Activated naive CD4-positive, alpha-beta T cell treated with anti-CD3 and anti-CD28 coated beads, Interleukin-2, amount 50 U/mL, for 72 hours (primary cell): ENCODE results near the gene FAF1. TPM values are rescaled to one million over a fixed set of nuclear protein-coding genes. Genes with fewer than 3 reads are reported as not detected.

ENCODE experiments used
- ATAC-seq, 2 donors: fragments of 150-1000 bp; cut with Tn5 transposase; 2 replicates each; pipeline ENCODE4 v1.10.0; 2021; ENCODE audit warnings: mild to moderate bottlenecking in 2 of 2, moderate library complexity in 2 of 2
- DNase-seq, 2 donors: peaks; one replicate each; pipeline ENCODE4 v3.0.0; 2021 to 2022; ENCODE audit warnings: low spot score in 2 of 2
- H3K27ac Mint-ChIP-seq, 2 donors: one replicate each; pipeline ENCODE4 v1.8.0; 2022; ENCODE audit warnings: mild to moderate bottlenecking in 2 of 2, mixed read lengths in 2 of 2
- H3K36me3 Mint-ChIP-seq, 2 donors: one replicate each; pipeline ENCODE4 v1.8.0; 2022; ENCODE audit warnings: mixed read lengths in 2 of 2
- H3K9me3 Mint-ChIP-seq, 2 donors: one replicate each; pipeline ENCODE4 v1.8.0; 2022; ENCODE audit warnings: mixed read lengths in 2 of 2
- total RNA-seq, 2 donors: library from RNA; stranded (reverse); gene quantifications; one replicate each; pipeline ENCODE4 v1.2.3, GENCODE V29; 2022

Gene FAF1
- total RNA-seq, 2 donors from 2014 or later = 58.1 to 101 TPM

DNA sequence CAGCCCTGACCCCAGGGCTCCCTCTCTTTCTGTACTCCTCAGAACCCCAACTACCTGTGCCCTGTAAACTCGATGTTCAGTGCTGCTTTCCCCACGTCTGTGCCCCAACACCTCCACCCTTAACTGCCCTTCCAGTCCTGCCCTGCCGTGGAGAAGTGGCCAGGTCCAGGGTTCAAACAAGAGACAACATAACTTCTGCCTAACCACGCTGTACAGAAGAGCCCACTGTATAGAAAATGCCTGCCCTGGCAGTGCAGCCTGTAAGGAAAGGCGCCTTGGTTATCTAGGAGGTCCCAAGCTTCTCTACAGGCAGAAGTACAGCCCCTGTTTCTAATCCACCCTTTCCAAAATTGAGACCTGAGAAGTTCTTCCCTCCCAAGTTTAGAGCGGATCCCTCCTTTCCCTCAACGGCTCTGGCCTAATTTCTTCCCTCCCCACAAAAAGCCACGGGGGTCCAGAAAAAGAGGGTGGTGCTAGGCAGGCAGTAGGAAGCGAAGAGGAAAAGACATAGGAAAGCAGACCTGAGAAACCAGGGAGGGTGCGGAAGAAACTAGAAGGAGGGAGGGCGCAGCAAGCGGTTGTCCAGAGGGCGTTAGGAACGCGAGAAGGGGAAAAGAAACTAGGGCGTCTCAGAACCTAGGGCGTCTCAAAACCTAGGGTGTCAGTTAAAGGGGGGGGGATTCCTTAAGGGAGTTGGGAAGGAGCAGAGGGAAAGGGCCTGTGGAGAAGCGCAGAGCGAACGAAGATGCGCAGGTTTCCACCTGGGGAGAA is 540.0 kb downstream of the FAF1 start:
- ATAC-seq (no peak), DNase-seq (no peak)
- H3K36me3 Mint-ChIP-seq = peaks cover 5 to 33% of the 10 kb centered on the region in 2 donors
- peak overlapping the region in 1 of 2 donors; percentile 33 for H3K27ac Mint-ChIP-seq
- no peaks in the 10 kb centered on the region for H3K9me3 Mint-ChIP-seq

GRCh38 chr1:50419192-50419906 is 540.7 kb downstream of the FAF1 start:
- ATAC-seq = no peak
- Mint-ChIP-seq H3K9me3 (no peaks in the 10 kb centered on the region), H3K36me3 (peaks cover 0 to 27% of the 10 kb centered on the region in 2 donors), H3K27ac (peak overlapping the region in 1 of 2 donors; percentile 33)
- DNase-seq = peak in 1 of 2 donors; percentile 29

DNA sequence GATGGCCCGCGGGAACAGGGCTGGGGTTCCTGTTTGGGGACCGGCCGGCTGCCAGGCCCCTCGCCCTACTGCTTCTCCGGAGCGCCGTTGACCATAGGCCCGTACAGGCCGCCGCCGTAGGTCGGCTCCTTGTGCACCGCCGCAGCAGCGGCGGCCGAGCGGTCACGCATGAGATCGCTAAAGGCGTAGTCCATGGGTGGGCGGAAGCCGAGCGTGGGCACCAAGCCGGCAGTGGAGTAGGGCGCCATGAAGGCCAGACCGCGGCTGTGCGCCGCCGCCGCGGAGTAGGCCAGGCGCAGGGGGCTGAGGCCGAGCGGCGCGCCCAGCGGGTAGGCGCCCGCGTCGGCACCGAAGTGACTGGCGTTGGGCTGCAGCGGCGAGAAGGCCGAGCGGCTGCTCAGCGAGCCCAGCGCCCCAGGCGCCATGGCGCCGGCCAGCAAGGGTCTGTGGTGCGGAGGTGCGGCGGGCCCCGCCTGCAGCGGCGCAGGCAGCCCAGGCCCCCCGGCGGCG is 541.4 kb downstream of the FAF1 start:
- Mint-ChIP-seq H3K27ac (no peak overlapping the region), H3K9me3 (no peaks in the 10 kb centered on the region), H3K36me3 (peaks cover 0 to 22% of the 10 kb centered on the region in 2 donors)
- DNase-seq (peak in 1 of 2 donors; percentile 10), ATAC-seq (peak in 1 of 2 donors; percentile 14)

- DNase-seq (no peak), ATAC-seq (no peak)
- Mint-ChIP-seq H3K9me3 (no peaks in the 10 kb centered on the region), H3K27ac (peak overlapping the region in 1 of 2 donors; percentile 56), H3K36me3 (peaks cover 0 to 22% of the 10 kb centered on the region in 2 donors)
Observed at GRCh38 chr1:50417946-50418599, 542.0 kb downstream of the FAF1 start.

DNA sequence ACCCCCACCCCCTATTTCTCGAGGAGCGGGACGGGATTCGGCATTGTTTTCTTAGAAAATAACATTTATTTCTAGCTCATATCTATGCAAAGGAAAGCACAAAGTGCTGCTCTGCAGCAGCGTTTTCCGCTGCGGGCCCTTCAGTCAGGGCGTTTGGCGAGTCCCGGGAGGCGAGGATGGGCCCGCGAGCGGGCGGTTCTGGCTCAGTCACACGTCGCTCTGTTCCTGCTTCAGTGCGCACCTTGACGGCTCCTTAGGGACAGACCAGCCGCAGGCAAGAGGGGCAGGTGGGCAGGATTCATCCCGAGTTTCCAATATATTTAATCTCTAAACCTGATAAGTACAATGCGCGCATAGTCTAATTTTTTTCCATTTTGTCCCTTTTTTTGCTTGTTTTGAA is 542.6 kb downstream of the FAF1 start:
- ATAC-seq = no peak
- DNase-seq = peak in 1 of 2 donors; percentile 22
- no peaks in the 10 kb centered on the region for H3K9me3 Mint-ChIP-seq
- peaks cover 0 to 22% of the 10 kb centered on the region in 2 donors for H3K36me3 Mint-ChIP-seq
- H3K27ac Mint-ChIP-seq = peak overlapping the region in 1 of 2 donors; percentile 56

GRCh38 chr1:50416553-50417453 is 543.3 kb downstream of the FAF1 start:
- H3K36me3 Mint-ChIP-seq = peaks cover 0 to 17% of the 10 kb centered on the region in 2 donors
- DNase-seq = no peak
- no peaks in the 10 kb centered on the region for H3K9me3 Mint-ChIP-seq
- peak overlapping the region in 1 of 2 donors; percentile 90 for H3K27ac Mint-ChIP-seq
- ATAC-seq = no peak

DNA sequence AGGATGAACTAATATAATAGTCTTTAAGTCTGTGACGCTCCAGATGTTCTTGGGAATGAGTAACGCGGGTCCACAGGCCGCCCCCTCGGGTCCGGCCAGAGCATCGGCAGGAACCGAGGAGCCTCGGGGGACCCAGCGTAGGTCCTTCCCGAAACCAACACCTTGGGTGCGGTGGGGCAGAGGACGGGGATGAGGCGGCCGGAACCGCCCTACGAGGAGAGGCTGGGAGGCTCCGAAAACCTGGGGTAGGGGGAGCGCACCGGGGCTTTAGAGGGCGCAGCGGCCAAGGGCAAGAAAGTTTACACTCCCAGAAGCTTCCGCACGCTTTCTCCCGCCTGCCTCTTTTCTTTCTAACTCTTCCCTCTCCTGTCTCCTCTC is 543.9 kb downstream of the FAF1 start:
- Mint-ChIP-seq H3K27ac (no peak overlapping the region), H3K36me3 (peaks cover 0 to 14% of the 10 kb centered on the region in 2 donors), H3K9me3 (no peaks in the 10 kb centered on the region)
- ATAC-seq = no peak
- no peak for DNase-seq

DNA sequence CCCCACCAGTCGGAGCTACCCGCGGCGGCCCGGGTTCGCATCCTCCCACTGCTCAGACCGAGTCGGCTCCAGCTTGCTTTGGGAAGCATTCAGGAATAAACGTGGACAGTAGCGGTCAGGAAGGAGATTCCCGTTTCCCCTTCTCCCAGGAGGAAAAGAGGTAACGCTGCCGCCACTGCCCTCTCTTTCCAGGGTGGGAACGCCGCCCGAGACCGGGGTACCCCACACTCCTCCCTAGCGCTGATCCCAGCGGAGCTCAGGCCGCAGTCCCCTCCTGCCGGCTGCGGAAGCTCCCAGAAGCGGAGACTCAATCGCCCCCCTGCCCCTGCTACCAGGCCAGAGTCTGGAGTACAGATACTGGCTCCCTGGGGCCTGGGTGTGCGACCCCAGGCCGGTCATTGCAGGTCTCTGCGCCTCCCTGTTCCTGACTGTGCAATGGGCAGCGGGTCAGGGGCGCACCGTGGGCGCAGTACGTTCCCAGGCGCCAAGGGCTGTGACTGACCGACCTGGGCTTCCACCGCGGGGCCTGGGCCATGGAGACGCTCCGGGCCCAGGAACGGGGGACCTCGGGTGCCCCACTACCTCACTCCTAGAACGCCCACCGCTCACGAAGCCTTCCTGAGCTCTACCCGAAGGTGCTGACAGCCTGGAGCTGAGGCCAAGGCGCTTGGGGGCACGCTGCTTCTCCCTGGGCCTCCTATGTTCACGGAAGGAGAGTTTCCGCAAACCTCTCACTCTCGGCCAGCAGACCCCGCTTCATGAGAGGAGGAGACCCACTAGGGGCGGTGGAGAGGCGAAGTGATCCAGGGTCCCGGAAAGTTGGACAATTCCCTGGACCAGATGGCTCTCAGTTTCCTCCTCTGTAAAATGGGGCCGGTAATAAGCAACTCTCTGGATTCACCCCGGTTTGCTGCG is 544.6 kb downstream of the FAF1 start:
- Mint-ChIP-seq H3K36me3 (peaks cover 0 to 14% of the 10 kb centered on the region in 2 donors), H3K9me3 (no peaks in the 10 kb centered on the region)
- ATAC-seq = no peak

GRCh38 chr1:50414853-50415234 is 545.2 kb downstream of the FAF1 start:
- H3K9me3 Mint-ChIP-seq = peaks cover 0 to 6% of the 10 kb centered on the region in 2 donors
- peaks cover 0 to 8% of the 10 kb centered on the region in 2 donors for H3K36me3 Mint-ChIP-seq
- ATAC-seq (no peak), DNase-seq (no peak)
- H3K27ac Mint-ChIP-seq = no peak overlapping the region

More for the DNA sequence above, 544.6 kb downstream of the FAF1 start:
- no peak overlapping the region for H3K27ac Mint-ChIP-seq
- DNase-seq = no peak

DNA sequence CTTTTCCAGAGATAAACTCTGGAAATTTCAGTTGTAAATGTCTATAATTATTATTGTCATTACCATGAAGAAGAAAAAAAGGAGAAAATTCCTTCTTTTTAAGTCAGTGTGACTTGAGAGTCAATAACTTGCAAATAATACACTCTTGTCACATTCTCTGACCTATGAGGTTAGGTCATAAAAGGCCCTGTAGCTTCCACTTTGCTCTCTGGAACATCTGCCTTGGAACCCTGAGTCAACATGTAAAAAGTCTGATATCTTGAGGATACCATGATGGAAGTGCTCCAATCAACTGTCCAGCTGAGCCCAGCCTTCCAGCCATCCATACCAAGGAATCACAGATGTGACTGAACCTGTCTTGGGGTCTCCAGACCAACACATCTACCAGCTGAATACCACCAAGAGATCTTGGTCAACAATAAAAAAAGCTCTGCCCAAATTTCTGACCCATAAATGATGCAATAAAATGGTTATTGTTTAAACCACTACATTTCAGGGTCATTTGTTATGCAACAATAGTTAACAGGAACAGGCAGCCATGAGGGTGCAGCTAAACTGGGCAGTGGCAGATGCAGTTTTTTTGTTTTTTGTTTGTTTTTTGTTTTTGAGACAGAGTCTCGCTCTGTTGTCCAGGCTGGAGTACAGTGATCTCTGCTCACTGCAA is 547.1 kb downstream of the FAF1 start:
- Mint-ChIP-seq H3K36me3 (peaks cover 0 to 5% of the 10 kb centered on the region in 2 donors), H3K27ac (no peak overlapping the region), H3K9me3 (peaks cover 0 to 8% of the 10 kb centered on the region in 2 donors)
- ATAC-seq (no peak), DNase-seq (no peak)

DNA sequence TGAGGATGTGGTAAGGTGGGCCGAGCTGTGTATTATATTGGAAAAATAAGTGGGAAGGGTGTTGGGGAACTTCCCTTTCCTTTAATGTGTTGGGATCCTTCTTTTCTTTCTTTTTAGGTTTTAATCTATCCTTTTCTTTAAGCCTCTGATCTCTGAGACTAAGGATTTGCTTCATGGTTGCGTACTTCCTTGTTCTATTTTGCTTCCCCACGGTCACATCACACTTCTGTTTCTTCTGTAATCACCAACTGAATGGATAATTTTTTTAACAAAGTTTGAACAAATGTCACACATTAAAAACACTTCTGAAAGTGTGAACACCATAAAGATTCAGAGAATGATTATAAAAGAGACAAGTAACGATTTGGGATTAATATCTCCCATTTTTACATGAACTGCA is 554.3 kb downstream of the FAF1 start:
- DNase-seq = no peak
- Mint-ChIP-seq H3K9me3 (peaks cover 0 to 8% of the 10 kb centered on the region in 2 donors), H3K27ac (no peak overlapping the region), H3K36me3 (no peaks in the 10 kb centered on the region)
- no peak for ATAC-seq

DNA sequence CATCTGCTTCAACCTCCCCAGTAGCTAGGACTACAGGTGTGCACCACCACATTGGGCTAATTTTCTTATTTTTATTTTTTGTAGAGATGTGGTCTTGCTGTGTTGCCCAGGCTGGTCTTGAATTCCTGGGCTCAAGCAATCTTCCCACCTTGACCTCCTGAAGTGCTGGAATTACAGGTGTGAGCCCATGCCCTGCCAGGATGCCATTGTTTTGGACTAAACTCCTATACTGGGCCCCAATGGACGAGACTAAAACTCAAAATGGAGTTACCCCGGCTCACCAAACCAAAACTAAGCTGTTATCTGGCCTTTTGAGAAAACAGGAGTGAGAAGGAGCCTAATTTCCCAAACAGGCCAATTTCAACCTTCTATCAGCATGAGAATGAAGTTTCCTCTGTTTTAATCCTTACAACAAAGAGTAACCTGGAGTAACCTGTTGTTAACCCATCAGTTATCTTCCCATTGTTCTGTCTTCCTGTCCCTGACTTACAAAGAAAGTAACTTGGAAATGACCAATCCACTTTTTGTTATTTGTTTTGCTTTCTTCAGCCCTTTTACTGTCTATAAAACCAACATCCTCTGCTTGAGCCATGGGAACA is 566.4 kb downstream of the FAF1 start:
- no peak for ATAC-seq
- peaks cover 0 to 6% of the 10 kb centered on the region in 2 donors for H3K36me3 Mint-ChIP-seq
- no peak for DNase-seq
- peaks cover 0 to 4% of the 10 kb centered on the region in 2 donors for H3K9me3 Mint-ChIP-seq
- H3K27ac Mint-ChIP-seq = no peak overlapping the region
